HG03175 (cell line): ENCODE results near the gene NOS1AP.
"Not testable (repeated sequence)": the region's sequence is repeated elsewhere in the genome, so short reads cannot be mapped to it uniquely, and the experiment has no call there.

ENCODE experiments used
- ATAC-seq: cut with Tn5 transposase; IDR thresholded peaks from one replicate; pipeline ENCODE4 v1.9.1; 2021; ENCODE audit warnings: mild to moderate bottlenecking, moderate library complexity; ENCODE audit not compliant: unreplicated experiment

The NOS1AP gene

GRCh38 chr1:162191396-162192305 is 122.2 kb downstream of the NOS1AP start:
- no peak for ATAC-seq

GRCh38 chr1:162192306-162192678 is 122.8 kb downstream of the NOS1AP start:
- no peak for ATAC-seq

- ATAC-seq: no peak
Measured at GRCh38 chr1:162192763-162193162, 123.3 kb downstream of the NOS1AP start.

- ATAC-seq: no peak
Measured at GRCh38 chr1:162193221-162193620, 123.7 kb downstream of the NOS1AP start.

- ATAC-seq: no peak
Measured at GRCh38 chr1:162193815-162194214, 124.3 kb downstream of the NOS1AP start.

GRCh38 chr1:162195567-162195966 is 126.1 kb downstream of the NOS1AP start:
- no peak for ATAC-seq

- no peak for ATAC-seq
Measured at GRCh38 chr1:162196387-162196786, 126.9 kb downstream of the NOS1AP start.

- no peak for ATAC-seq
Measured at GRCh38 chr1:162197041-162197531, 127.6 kb downstream of the NOS1AP start.

- ATAC-seq: no peak
Measured at GRCh38 chr1:162197615-162198421, 128.3 kb downstream of the NOS1AP start.

- no peak for ATAC-seq
Measured at GRCh38 chr1:162200096-162200847, 130.8 kb downstream of the NOS1AP start.

- ATAC-seq: not testable (repeated sequence)
Measured at GRCh38 chr1:162201062-162201461, 131.6 kb downstream of the NOS1AP start.

- ATAC-seq: no peak
Measured at GRCh38 chr1:162204129-162204822, 134.8 kb downstream of the NOS1AP start.

- no peak for ATAC-seq
Measured at GRCh38 chr1:162204823-162205155, 135.3 kb downstream of the NOS1AP start.

- ATAC-seq: no peak
Measured at GRCh38 chr1:162206300-162206699, 136.8 kb downstream of the NOS1AP start.

GRCh38 chr1:162206749-162207635 is 137.5 kb downstream of the NOS1AP start:
- no peak for ATAC-seq

GRCh38 chr1:162207862-162208261 is 138.4 kb downstream of the NOS1AP start:
- no peak for ATAC-seq

- ATAC-seq: no peak
Measured at GRCh38 chr1:162210196-162210595, 140.7 kb downstream of the NOS1AP start.

- no peak for ATAC-seq
Measured at GRCh38 chr1:162212713-162213112, 143.2 kb downstream of the NOS1AP start.

GRCh38 chr1:162213281-162213912 is 143.9 kb downstream of the NOS1AP start:
- ATAC-seq: no peak
